Right ventricle myocardium superior (tissue), 1 donor: Measurements from ENCODE around the gene AMELX. TPM values are rescaled to one million over a fixed set of nuclear protein-coding genes. Genes with fewer than 3 reads are reported as not detected.

Experiments
- ATAC-seq: fragments of 200-7000 bp; cut with Tn5 transposase; one replicate; pipeline ENCODE4 v1.9.1; 2020; ENCODE audit warnings: mild to moderate bottlenecking; ENCODE audit not compliant: poor library complexity
- DNase-seq: peaks from one replicate; pipeline ENCODE4 v3.0.0-alpha.2; 2020
- intact Hi-C: fragments of 100-400 bp; cut with DNase I; formaldehyde crosslinking; loops from one replicate; pipeline ENCODE4 v1.11.2; 2022
- microRNA-seq: library from miRNA; unstranded; fragments of <30 nt; microRNA quantifications from one replicate; pipeline ENCODE4 v1.2.0, GENCODE V29; 2020
- total RNA-seq: library from RNA; stranded (reverse); fragmentation: NEBNext Ultra II Directional; extraction: Animal tissue kit (Norgen Biotek cat#: 25700); gene quantifications from one replicate; pipeline ENCODE4 v1.2.1, GENCODE V29; 2021
- donor health status: DM: no; HTN: yes; CAD: no; lungs with severe emphysema.

Gene AMELX
- total RNA-seq, 1 donor from 2014 or later = not detected

- ATAC-seq (no peak), DNase-seq (no peak)
- intact Hi-C loops = no loop called here
These were observed 56.6 kb downstream of the AMELX start for GRCh38 chrX:11349661-11350337.

Small RNAs within 50 kb of the gene (microRNA-seq; reads per million reads assigned to microRNA genes)
- 2.6 reads per million for gene MIR548AX

Other genes starting within 250 kb of the AMELX start
- gene HCCS, start 182.1 kb upstream of the AMELX start, total RNA-seq = 54.6 TPM